ENCODE data around the gene CDT1.

- TF ChIP-seq POLR2AphosphoS5 (IDR thresholded peaks at IDR 0.05; ENCODE audit: borderline replicate concordance, low read depth, low read length) = no peak
- no peak for TF ChIP-seq EZH2 (IDR thresholded peaks at IDR 0.05)
Measured at GRCh38 chr16:88854306-88855111, 50.9 kb downstream of the CDT1 start.
